H1 (cell line): ENCODE results near the gene RSPH9. TPM values are rescaled to one million over a fixed set of nuclear protein-coding genes. Genes with fewer than 3 reads are reported as not detected.

ENCODE experiments used
- CTCF ChIA-PET: fragments of 300-600 bp; sonication (Branson Sonifier 250); formaldehyde crosslinking; loops from one replicate; lab custom pipeline; 2021; ENCODE audit not compliant: partially characterized antibody; lab: Charles Lee
- POLR2A ChIA-PET: fragments of 300-600 bp; sonication (Branson Sonifier 250); formaldehyde crosslinking; loops from one replicate; lab custom pipeline; 2021; ENCODE audit warnings: inconsistent platforms; ENCODE audit not compliant: partially characterized antibody; lab: Charles Lee
- DNase-seq, 2 experiments: peaks; one replicate each; pipeline versions ENCODE4 v3.0.0 to v3.0.0-alpha.2; 2010 to 2022; ENCODE audit warnings: low spot score in 2 of 2, low read depth in 1 of 2, mixed read lengths in 1 of 2
- FAIRE-seq: peaks from 2 replicates; lab custom pipeline; 2011; peaks lifted over from hg19 to GRCh38; lab: Jason Lieb, UNC
- H2AFZ ChIP-seq: 2 replicates; pipeline ENCODE4 v1.8.1; 2012; ENCODE audit warnings: low read length, inconsistent platforms
- H2AK5ac ChIP-seq: 2 replicates; pipeline ENCODE4 v1.6.1; 2013; ENCODE audit warnings: low read depth, low read length
- H2BK120ac ChIP-seq: replicated peaks from 2 replicates; pipeline ENCODE3; 2013; ENCODE audit warnings: low read depth, low read length, inconsistent platforms
- H2BK12ac ChIP-seq: 2 replicates; pipeline ENCODE4 v1.6.1; 2013; ENCODE audit warnings: low read depth, low read length
- H2BK15ac ChIP-seq: 2 replicates; pipeline ENCODE4 v1.6.1; 2013; ENCODE audit warnings: low read length
- H2BK20ac ChIP-seq: 2 replicates; pipeline ENCODE4 v1.6.1; 2013; ENCODE audit warnings: low read length
- H2BK5ac ChIP-seq: 2 replicates; pipeline ENCODE4 v1.6.1; 2013; ENCODE audit warnings: low read depth, low read length
- H3K14ac ChIP-seq: 2 replicates; pipeline ENCODE4 v1.6.1; 2013; ENCODE audit warnings: inconsistent platforms; ENCODE audit not compliant: insufficient read length
- H3K18ac ChIP-seq: 2 replicates; pipeline ENCODE4 v1.6.1; 2013; ENCODE audit warnings: low read length; ENCODE audit errors: extremely low read depth
- H3K23ac ChIP-seq: 2 replicates; pipeline ENCODE4 v1.6.1; 2013; ENCODE audit warnings: inconsistent platforms; ENCODE audit not compliant: insufficient read length
- H3K23me2 ChIP-seq: 2 replicates; pipeline ENCODE4 v1.6.1; 2013; ENCODE audit warnings: low read depth, low read length
- H3K27ac ChIP-seq: 2 replicates; pipeline ENCODE4 v1.6.1; 2011; ENCODE audit warnings: low read depth, low read length, inconsistent platforms
- H3K27me3 ChIP-seq, 4 experiments: replicated peaks in 1 of 4; 1 replicate in 1 of 4; 2 replicates in 3 of 4; pipeline versions ENCODE4 v1.6.1 to v1.8.1; 2011 to 2013; ENCODE audit warnings: low read length in 3 of 4, mild to moderate bottlenecking in 3 of 4, inconsistent platforms in 2 of 4, mixed read lengths in 2 of 4, moderate library complexity in 1 of 4; ENCODE audit not compliant: control insufficient read depth in 3 of 4, insufficient read depth in 3 of 4; ENCODE audit errors: extremely low read depth in 1 of 4
- H3K36me3 ChIP-seq, 4 experiments: 2 replicates each; pipeline versions ENCODE4 v1.6.1 to v1.8.1; 2011 to 2013; ENCODE audit warnings: mild to moderate bottlenecking in 4 of 4, low read length in 3 of 4, moderate library complexity in 2 of 4, control low read depth in 1 of 4, inconsistent platforms in 1 of 4; ENCODE audit not compliant: insufficient read depth in 4 of 4, control insufficient read depth in 2 of 4
- H3K4ac ChIP-seq: replicated peaks from 2 replicates; pipeline ENCODE3; 2013; ENCODE audit warnings: low read length, low read depth, mixed read lengths, inconsistent platforms; ENCODE audit not compliant: insufficient read length
- H3K4me1 ChIP-seq, 4 experiments: replicated peaks in 1 of 4; 1 replicate in 1 of 4; 2 replicates in 3 of 4; pipeline versions ENCODE4 v1.6.1 to v1.8.1; 2011 to 2013; ENCODE audit warnings: low read length in 3 of 4, inconsistent platforms in 2 of 4, mixed read lengths in 1 of 4; ENCODE audit not compliant: insufficient read depth in 4 of 4, control insufficient read depth in 3 of 4
- H3K4me2 ChIP-seq, 2 experiments: 2 replicates each; pipeline versions ENCODE4 v1.6.1 to v1.8.1; 2011 to 2013; ENCODE audit warnings: low read depth in 2 of 2, low read length in 2 of 2, control low read depth in 1 of 2, inconsistent platforms in 1 of 2, mild to moderate bottlenecking in 1 of 2; ENCODE audit not compliant: insufficient read depth in 1 of 2
- H3K4me3 ChIP-seq, 4 experiments: fragments of 200-600, 300-600 bp in 1 of 4; sonication (generic), shearing (Covaris generic), sonication (Bioruptor Twin) in 1 of 4; 2 replicates each; pipeline versions ENCODE4 v1.5.1 to v1.8.1; 2011 to 2016; ENCODE audit warnings: low read length in 4 of 4, low read depth in 3 of 4, control low read depth in 2 of 4, inconsistent platforms in 2 of 4, mild to moderate bottlenecking in 2 of 4, mixed read lengths in 1 of 4, moderate library complexity in 1 of 4; ENCODE audit not compliant: insufficient read depth in 2 of 4; ENCODE audit errors: extremely low read depth in 1 of 4
- H3K56ac ChIP-seq: replicated peaks from 2 replicates; pipeline ENCODE3; 2013; ENCODE audit warnings: low read depth, mild to moderate bottlenecking, mixed read lengths, low read length, inconsistent platforms; ENCODE audit not compliant: insufficient read length
- H3K79me1 ChIP-seq: 2 replicates; pipeline ENCODE4 v1.6.1; 2013; ENCODE audit warnings: low read depth, low read length, control low read depth
- H3K79me2 ChIP-seq, 2 experiments: 2 replicates each; pipeline versions ENCODE4 v1.6.1 to v1.8.1; 2012 to 2013; ENCODE audit warnings: low read length in 2 of 2, mild to moderate bottlenecking in 2 of 2, inconsistent platforms in 1 of 2; ENCODE audit not compliant: insufficient read depth in 2 of 2, control insufficient read depth in 1 of 2
- H3K9ac ChIP-seq, 4 experiments: replicated peaks in 1 of 4; 1 replicate in 1 of 4; 2 replicates in 3 of 4; pipeline versions ENCODE4 v1.6.1 to v1.8.1; 2011 to 2013; ENCODE audit warnings: low read depth in 3 of 4, low read length in 3 of 4, control low read depth in 2 of 4, mild to moderate bottlenecking in 2 of 4, moderate library complexity in 2 of 4, inconsistent platforms in 1 of 4; ENCODE audit errors: extremely low read depth in 1 of 4
- H3K9me3 ChIP-seq, 2 experiments: 2 replicates each; pipeline versions ENCODE4 v1.6.1 to v1.8.1; 2012 to 2013; ENCODE audit warnings: mild to moderate bottlenecking in 2 of 2, moderate library complexity in 2 of 2, control low read depth in 1 of 2, inconsistent platforms in 1 of 2, low read depth in 1 of 2, low read length in 1 of 2, mixed read lengths in 1 of 2; ENCODE audit not compliant: insufficient read depth in 2 of 2
- H4K20me1 ChIP-seq, 2 experiments: replicated peaks in 1 of 2; 2 replicates each; pipeline versions ENCODE3 to v1.8.1; 2011 to 2013; ENCODE audit warnings: inconsistent platforms in 2 of 2, low read length in 2 of 2, mild to moderate bottlenecking in 1 of 2; ENCODE audit not compliant: insufficient read depth in 2 of 2, control insufficient read depth in 1 of 2
- H4K5ac ChIP-seq: 2 replicates; pipeline ENCODE4 v1.6.1; 2013; ENCODE audit warnings: low read length, low read depth, mixed read lengths, inconsistent platforms; ENCODE audit not compliant: insufficient read length
- H4K8ac ChIP-seq: 2 replicates; pipeline ENCODE4 v1.8.0; 2013; ENCODE audit warnings: mild to moderate bottlenecking, moderate library complexity, low read length, inconsistent platforms; ENCODE audit not compliant: insufficient read depth; ENCODE audit errors: extremely low read depth
- H4K91ac ChIP-seq: replicated peaks from 2 replicates; pipeline ENCODE3; 2013; ENCODE audit warnings: low read length, mixed read lengths, inconsistent platforms; ENCODE audit not compliant: insufficient read length
- FOSL1 ChIP-seq: IDR thresholded peaks from 2 replicates; pipeline ENCODE4 v1.6.1; 2011; ENCODE audit warnings: mild to moderate bottlenecking, low read depth, low read length, moderate library complexity; ENCODE audit not compliant: insufficient read depth
- KDM4A ChIP-seq: IDR thresholded peaks from one replicate; pipeline ENCODE4 v1.7.1; 2012; ENCODE audit warnings: low read depth, mild to moderate bottlenecking, moderate library complexity, low read length, inconsistent platforms; ENCODE audit not compliant: severe bottlenecking
- SP1 ChIP-seq: IDR thresholded peaks from 2 replicates; pipeline ENCODE4 v1.6.1; 2011; ENCODE audit warnings: low read depth, low read length
- WGBS, 2 experiments: shearing (Covaris generic) in 1 of 2; methylation state at CpG; one replicate each; pipeline versions ENCODE4 v1.1.6 to v1.1.7; 2013 to 2015; ENCODE audit warnings: low lambda C conversion rate in 2 of 2, mixed read lengths in 2 of 2, inconsistent platforms in 1 of 2, low coverage in 1 of 2, missing lambda C conversion rate in 1 of 2; ENCODE audit not compliant: insufficient replicate concordance in 2 of 2, insufficient coverage in 1 of 2, insufficient read length in 1 of 2; ENCODE audit errors: extremely low coverage in 1 of 2, missing lambda C conversion rate in 1 of 2; 5-methylcytosine and 5-hydroxymethylcytosine counted together
- polyA plus RNA-seq, 7 experiments: library from polyadenylated mRNA; depleted of rRNA in 3 of 7; stranded (reverse) in 5 of 7; unstranded in 2 of 7; fragments of >200 nt in 5 of 7; fragments of 200-250 nt in 2 of 7; gene quantifications; 1 replicate in 5 of 7; 2 replicates in 1 of 7; 4 replicates in 1 of 7; pipeline versions ENCODE4 v1.2.1 to v1.2.3, GENCODE V29; 2011 to 2013; ENCODE audit warnings: missing spikeins in 2 of 7, mixed read lengths in 2 of 7
- total RNA-seq: library from RNA; stranded (reverse); fragmentation: NEBNext Ultra II Directional; extraction: Animal tissue kit (Norgen Biotek cat#: 25700); gene quantifications from 2 replicates; pipeline ENCODE4 v1.2.1, GENCODE V29; 2021

RSPH9 gene
- total and polyA plus RNA-seq, 2 of the 8 experiments (the other 6 are each of a cell fraction or from before 2014, with no cell fraction given) = 0.15 to 0.23 TPM

GRCh38 chr6:43720999-43721398 lies 76.2 kb downstream of the RSPH9 start:
- H4K91ac ChIP-seq = no peak overlapping the region
- no peaks in the 10 kb centered on the region for H3K9me3 ChIP-seq
- FAIRE-seq (no peak), DNase-seq (no peak)
- H3K23ac ChIP-seq = no peak overlapping the region
- no peak overlapping the region for H3K14ac ChIP-seq
- no peaks in the 10 kb centered on the region for H3K23me2 ChIP-seq
- H2AFZ ChIP-seq = no peak overlapping the region
- H2BK120ac ChIP-seq = no peak overlapping the region
- no peaks in the 10 kb centered on the region for H3K79me1 ChIP-seq
- H2AK5ac ChIP-seq = no peak overlapping the region
- no peaks in the 10 kb centered on the region for H4K20me1 ChIP-seq
- no peak overlapping the region for H2BK20ac ChIP-seq
- H3K4me3 ChIP-seq = no peak overlapping the region
- no peak overlapping the region for H2BK12ac ChIP-seq
- no peak overlapping the region for H2BK5ac ChIP-seq
- no peak overlapping the region for H4K8ac ChIP-seq
- ChIA-PET CTCF (interaction anchor here (0.6 to 7.4 kb wide), 16 partner anchors 12 to 359 kb away, joined by 3 to 89 read pairs (median 4); partner anchors contain the start of genes MRPS18A and VEGFA), POLR2A (interaction anchor here (0.7 kb wide), 1 partner anchor 55 kb away, joined by 4 read pairs; no protein-coding TSS in a partner anchor)
- H3K56ac ChIP-seq = no peak overlapping the region
- no peak overlapping the region for H3K18ac ChIP-seq
- 71% methylated on average over 2 of the region's 4 CpGs; no CpG with 5 or more reads in 1 of the 2 experiments for WGBS, 2 experiments
- H4K5ac ChIP-seq = no peak overlapping the region
- H2BK15ac ChIP-seq = no peak overlapping the region
- no peak overlapping the region for H3K4me2 ChIP-seq
- no peaks in the 10 kb centered on the region for H3K79me2 ChIP-seq
- no peak overlapping the region for H3K27ac ChIP-seq
- no peak overlapping the region for H3K4ac ChIP-seq
- peaks cover 0 to 8% (median 0%) of the 10 kb centered on the region in 4 experiments; a peak in 5 of 7 replicates for H3K4me1 ChIP-seq
- no peaks in the 10 kb centered on the region for H3K36me3 ChIP-seq
- H3K27me3 ChIP-seq = no peaks in the 10 kb centered on the region
- no peak overlapping the region for H3K9ac ChIP-seq
- TF ChIP-seq FOSL1 (no peak), KDM4A (no peak), SP1 (no peak)
